ENCODE results near the gene U2SURP.
"Not testable (repeated sequence)": the region's sequence is repeated elsewhere in the genome, so short reads cannot be mapped to it uniquely, and the experiment has no call there.

U2SURP gene

DNA sequence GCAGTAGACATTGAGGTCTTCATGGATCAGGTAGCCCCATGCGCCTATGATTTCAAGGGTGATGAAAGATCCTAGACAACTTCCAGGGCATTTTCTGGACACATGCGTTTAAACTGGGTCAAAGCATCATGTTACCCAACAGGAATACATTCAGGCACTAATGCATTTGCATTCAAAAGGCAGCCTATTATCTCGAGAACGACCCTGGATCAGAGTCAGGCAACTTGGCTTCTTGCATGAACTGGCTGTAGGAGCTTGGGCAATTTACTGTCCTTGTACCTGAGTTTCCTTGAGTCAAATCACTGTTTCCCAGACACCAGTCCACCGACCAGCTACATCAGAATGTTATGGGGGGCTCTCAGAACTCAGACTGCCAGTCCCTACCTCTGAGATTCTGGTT, 66.7 kb downstream of the U2SURP start:
- Histone ChIP-seq H2AFZ (ENCODE audit: low read depth, low read length, severe bottlenecking) (no peak overlapping the region), H3K4me2 (ENCODE audit: low read depth, low read length, poor library complexity, severe bottlenecking) (no peak overlapping the region)
- TF ChIP-seq EZH2phosphoT487 (conservative IDR thresholded peaks at IDR 0.05; ENCODE audit: low read length) = no peak
- TF ChIP-seq, protein P1, sequence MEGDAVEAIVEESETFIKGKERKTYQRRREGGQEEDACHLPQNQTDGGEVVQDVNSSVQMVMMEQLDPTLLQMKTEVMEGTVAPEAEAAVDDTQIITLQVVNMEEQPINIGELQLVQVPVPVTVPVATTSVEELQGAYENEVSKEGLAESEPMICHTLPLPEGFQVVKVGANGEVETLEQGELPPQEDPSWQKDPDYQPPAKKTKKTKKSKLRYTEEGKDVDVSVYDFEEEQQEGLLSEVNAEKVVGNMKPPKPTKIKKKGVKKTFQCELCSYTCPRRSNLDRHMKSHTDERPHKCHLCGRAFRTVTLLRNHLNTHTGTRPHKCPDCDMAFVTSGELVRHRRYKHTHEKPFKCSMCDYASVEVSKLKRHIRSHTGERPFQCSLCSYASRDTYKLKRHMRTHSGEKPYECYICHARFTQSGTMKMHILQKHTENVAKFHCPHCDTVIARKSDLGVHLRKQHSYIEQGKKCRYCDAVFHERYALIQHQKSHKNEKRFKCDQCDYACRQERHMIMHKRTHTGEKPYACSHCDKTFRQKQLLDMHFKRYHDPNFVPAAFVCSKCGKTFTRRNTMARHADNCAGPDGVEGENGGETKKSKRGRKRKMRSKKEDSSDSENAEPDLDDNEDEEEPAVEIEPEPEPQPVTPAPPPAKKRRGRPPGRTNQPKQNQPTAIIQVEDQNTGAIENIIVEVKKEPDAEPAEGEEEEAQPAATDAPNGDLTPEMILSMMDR (IDR thresholded peaks at IDR 0.05; ENCODE audit: insufficient read depth, low read length, poor library complexity, severe bottlenecking) = no peak

DNA sequence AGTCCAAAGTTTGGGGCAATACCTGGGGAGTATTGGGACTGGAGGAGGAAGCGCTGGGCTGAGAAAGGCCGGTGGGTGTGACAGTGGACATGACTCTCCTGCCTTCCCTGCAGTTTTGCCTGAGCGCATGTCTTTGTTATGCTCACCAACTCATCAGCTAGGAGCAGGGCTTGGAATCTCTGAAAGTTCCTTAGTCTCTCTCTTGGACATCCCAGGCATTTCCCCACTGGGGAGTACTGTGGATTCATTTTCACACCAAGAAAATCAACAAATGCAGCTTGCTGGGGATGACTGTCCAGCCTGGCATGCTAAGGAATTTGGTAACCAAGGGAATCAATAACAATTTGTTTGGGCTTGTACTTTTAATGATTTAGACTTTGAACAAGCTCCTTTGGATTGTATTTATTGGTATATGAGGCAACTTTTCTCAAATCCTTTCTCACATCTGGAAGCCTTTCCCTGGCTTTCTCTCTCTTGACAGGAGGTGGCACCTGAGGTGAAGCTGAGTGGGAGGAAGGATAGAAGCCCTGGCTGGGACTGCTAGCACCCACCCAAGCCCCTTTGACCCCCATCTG, 69.7 kb downstream of the U2SURP start:
- no peak overlapping the region for H2AFZ ChIP-seq (ENCODE audit: low read depth, low read length, severe bottlenecking)

More for the DNA sequence above, 66.7 kb downstream of the U2SURP start:
- Histone ChIP-seq H3K4me3 (ENCODE audit: insufficient read depth, low read length, poor library complexity, severe bottlenecking) (no peak overlapping the region), H3K36me3 (ENCODE audit: low read length) (no peaks in the 10 kb centered on the region), H3K9me2 (replicated peaks; ENCODE audit: insufficient read depth, low read length) (no peaks in the 10 kb centered on the region), H3K9me3 (ENCODE audit: insufficient read depth, low read length) (no peaks in the 10 kb centered on the region), H3K27ac (ENCODE audit: low read depth, low read length) (no peak overlapping the region), H3K27me3 (ENCODE audit: low read length) (no peaks in the 10 kb centered on the region), H4K20me1 (ENCODE audit: low read depth, low read length) (no peaks in the 10 kb centered on the region), H3F3A (ENCODE audit: insufficient read depth) (peaks cover 8% of the 10 kb centered on the region; the same call in 1 of the 2 replicates), H3K79me2 (ENCODE audit: insufficient read depth, low read length) (no peaks in the 10 kb centered on the region), H3K9ac (ENCODE audit: low read length) (no peak overlapping the region)

DNA sequence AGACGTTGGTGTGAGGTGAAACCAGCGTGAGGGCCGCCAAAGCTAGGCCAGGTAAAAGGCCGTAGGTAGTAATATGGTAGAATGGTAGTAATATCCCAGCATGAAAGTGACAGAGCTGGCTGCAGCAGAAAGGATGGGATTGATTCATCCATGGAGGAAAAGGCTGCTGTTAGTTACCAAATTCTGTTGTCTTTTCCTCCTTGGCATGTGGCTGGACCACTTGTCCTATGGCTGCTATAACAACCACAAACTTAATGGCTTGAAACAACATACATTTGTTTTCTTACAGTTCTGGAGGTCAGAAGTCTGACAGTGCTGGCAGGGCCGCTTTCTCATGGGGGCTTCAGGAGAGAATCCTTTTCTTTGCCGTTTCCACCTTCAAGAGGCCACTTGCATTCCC, 70.4 kb downstream of the U2SURP start:
- Histone ChIP-seq H3K4me3 (ENCODE audit: insufficient read depth, low read length, poor library complexity, severe bottlenecking) (no peak overlapping the region), H3K9ac (ENCODE audit: low read length) (no peak overlapping the region), H3K27me3 (ENCODE audit: low read length) (no peaks in the 10 kb centered on the region), H3K79me2 (ENCODE audit: insufficient read depth, low read length) (no peaks in the 10 kb centered on the region), H2AFZ (ENCODE audit: low read depth, low read length, severe bottlenecking) (no peak overlapping the region), H3K4me2 (ENCODE audit: low read depth, low read length, poor library complexity, severe bottlenecking) (no peak overlapping the region), H3K9me3 (ENCODE audit: insufficient read depth, low read length) (no peaks in the 10 kb centered on the region), H4K20me1 (ENCODE audit: low read depth, low read length) (no peaks in the 10 kb centered on the region), H3F3A (ENCODE audit: insufficient read depth) (no peaks in the 10 kb centered on the region), H3K27ac (ENCODE audit: low read depth, low read length) (no peak overlapping the region), H3K36me3 (ENCODE audit: low read length) (no peaks in the 10 kb centered on the region), H3K9me2 (replicated peaks; ENCODE audit: insufficient read depth, low read length) (no peaks in the 10 kb centered on the region)
- no peak for TF ChIP-seq EZH2phosphoT487 (conservative IDR thresholded peaks at IDR 0.05; ENCODE audit: low read length)
- TF ChIP-seq, protein P1 (IDR thresholded peaks at IDR 0.05; ENCODE audit: insufficient read depth, low read length, poor library complexity, severe bottlenecking) = no peak

More for the DNA sequence above, 69.7 kb downstream of the U2SURP start:
- no peak overlapping the region for H3K4me2 ChIP-seq (ENCODE audit: low read depth, low read length, poor library complexity, severe bottlenecking)
- no peak overlapping the region for H3K9ac ChIP-seq (ENCODE audit: low read length)
- no peaks in the 10 kb centered on the region for H3F3A ChIP-seq (ENCODE audit: insufficient read depth)
- no peaks in the 10 kb centered on the region for H3K9me3 ChIP-seq (ENCODE audit: insufficient read depth, low read length)
- H3K36me3 ChIP-seq (ENCODE audit: low read length) = no peaks in the 10 kb centered on the region
- no peak for TF ChIP-seq EZH2phosphoT487 (conservative IDR thresholded peaks at IDR 0.05; ENCODE audit: low read length)
- TF ChIP-seq, protein P1 (IDR thresholded peaks at IDR 0.05; ENCODE audit: insufficient read depth, low read length, poor library complexity, severe bottlenecking) = no peak
- H3K4me3 ChIP-seq (ENCODE audit: insufficient read depth, low read length, poor library complexity, severe bottlenecking) = no peak overlapping the region
- H3K79me2 ChIP-seq (ENCODE audit: insufficient read depth, low read length) = no peaks in the 10 kb centered on the region
- H4K20me1 ChIP-seq (ENCODE audit: low read depth, low read length) = no peaks in the 10 kb centered on the region
- no peaks in the 10 kb centered on the region for H3K27me3 ChIP-seq (ENCODE audit: low read length)
- no peaks in the 10 kb centered on the region for H3K9me2 ChIP-seq (replicated peaks; ENCODE audit: insufficient read depth, low read length)
- H3K27ac ChIP-seq (ENCODE audit: low read depth, low read length) = no peak overlapping the region

DNA sequence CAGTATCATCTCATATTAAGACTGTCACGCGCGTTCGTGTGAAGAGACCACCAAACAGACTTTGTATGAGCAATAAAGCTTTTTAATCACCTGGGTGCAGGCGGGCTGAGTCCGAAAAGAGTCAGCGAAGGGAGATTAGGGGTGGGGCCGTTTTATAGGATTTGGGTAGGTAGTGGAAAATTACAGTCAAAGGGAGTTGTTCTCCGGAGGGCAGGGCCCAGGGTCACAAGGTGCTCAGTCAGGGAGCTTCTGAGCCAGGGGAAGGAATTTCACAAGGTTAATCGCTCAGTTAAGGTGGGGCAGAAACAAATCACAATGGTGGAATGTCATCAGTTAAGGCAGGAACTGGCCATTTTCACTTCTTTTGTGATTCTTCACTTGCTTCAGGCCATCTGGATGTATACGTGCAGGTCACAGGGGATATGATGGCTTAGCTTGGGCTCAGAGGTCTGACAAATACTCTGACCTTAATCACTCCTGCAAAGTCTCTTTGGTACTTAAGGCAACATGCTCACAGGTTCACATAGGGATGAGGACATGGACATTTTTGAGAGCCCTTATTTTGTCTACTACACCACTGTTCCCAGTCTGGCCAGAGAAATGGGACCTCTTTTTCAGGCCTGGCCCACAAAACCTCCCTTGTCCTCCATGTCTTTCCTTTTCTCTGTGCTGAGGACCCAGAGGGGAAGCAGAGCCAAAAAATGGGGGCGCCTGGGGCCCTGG, 71.1 kb downstream of the U2SURP start:
- H3K9me3 ChIP-seq (ENCODE audit: insufficient read depth, low read length); H4K20me1 ChIP-seq (ENCODE audit: low read depth, low read length); H2AFZ ChIP-seq (ENCODE audit: low read depth, low read length, severe bottlenecking); H3K36me3 ChIP-seq (ENCODE audit: low read length); H3K4me3 ChIP-seq (ENCODE audit: insufficient read depth, low read length, poor library complexity, severe bottlenecking); H3K27ac ChIP-seq (ENCODE audit: low read depth, low read length); H3K9me2 ChIP-seq (replicated peaks; ENCODE audit: insufficient read depth, low read length); H3K27me3 ChIP-seq (ENCODE audit: low read length); H3K79me2 ChIP-seq (ENCODE audit: insufficient read depth, low read length); H3K4me2 ChIP-seq (ENCODE audit: low read depth, low read length, poor library complexity, severe bottlenecking); H3K9ac ChIP-seq (ENCODE audit: low read length); H3F3A ChIP-seq (ENCODE audit: insufficient read depth): not testable (repeated sequence)

DNA sequence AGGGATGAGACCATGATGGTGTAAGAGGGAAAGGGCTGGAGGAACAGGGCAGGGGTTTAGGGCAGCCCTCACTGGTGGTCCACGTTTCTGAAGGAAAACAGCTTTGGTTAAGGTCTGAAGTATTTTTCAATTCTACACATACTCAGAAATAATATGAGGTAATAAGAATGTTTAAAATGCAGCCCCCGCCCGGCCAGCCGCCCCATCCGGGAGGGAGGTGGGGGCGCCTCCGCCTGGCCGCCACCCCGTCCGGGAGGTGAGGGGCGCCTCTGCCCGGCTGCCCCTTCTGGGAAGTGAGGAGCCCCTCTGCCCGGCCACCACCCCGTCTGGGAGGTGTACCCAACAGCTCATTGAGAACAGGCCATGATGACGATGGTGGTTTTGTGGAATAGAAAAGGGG, 72.2 kb downstream of the U2SURP start:
- H3K4me2 ChIP-seq (ENCODE audit: low read depth, low read length, poor library complexity, severe bottlenecking); H3K36me3 ChIP-seq (ENCODE audit: low read length); H3F3A ChIP-seq (ENCODE audit: insufficient read depth); H3K9me3 ChIP-seq (ENCODE audit: insufficient read depth, low read length); H3K9me2 ChIP-seq (replicated peaks; ENCODE audit: insufficient read depth, low read length); H3K9ac ChIP-seq (ENCODE audit: low read length); H2AFZ ChIP-seq (ENCODE audit: low read depth, low read length, severe bottlenecking); H3K27ac ChIP-seq (ENCODE audit: low read depth, low read length); H3K79me2 ChIP-seq (ENCODE audit: insufficient read depth, low read length); H4K20me1 ChIP-seq (ENCODE audit: low read depth, low read length); H3K4me3 ChIP-seq (ENCODE audit: insufficient read depth, low read length, poor library complexity, severe bottlenecking); H3K27me3 ChIP-seq (ENCODE audit: low read length): not testable (repeated sequence)

All from SU-DHL-6 (cell line).